Heart left ventricle (tissue), 16 donors: ENCODE results near the gene ACTR1A. TPM values are rescaled to one million over a fixed set of nuclear protein-coding genes. Genes with fewer than 3 reads are reported as not detected.

ENCODE experiments used
- ATAC-seq, 4 donors: fragments of 200-7000 bp; cut with Tn5 transposase; one replicate each; pipeline ENCODE4 v1.9.1; 2020 to 2022; ENCODE audit warnings: moderate library complexity in 4 of 4, mild to moderate bottlenecking in 3 of 4, moderate number of reproducible peaks in 1 of 4
- DNase-seq, 5 donors: peaks; one replicate each; pipeline ENCODE4 v3.0.0-alpha.2; 2020
- H3K27ac ChIP-seq, 12 donors: fragments of 200-600 bp; sonication (generic) in 4 of 12; one replicate each; pipeline versions ENCODE4 v1.5.0 to v1.8.0; 2016 to 2022; ENCODE audit warnings: mild to moderate bottlenecking in 2 of 12
- H3K27me3 ChIP-seq, 9 donors: fragments of 200-600 bp; sonication (generic) in 2 of 9; one replicate each; pipeline versions ENCODE4 v1.5.1 to v1.8.0; 2016 to 2022; ENCODE audit warnings: mild to moderate bottlenecking in 3 of 9
- H3K36me3 ChIP-seq, 9 donors: fragments of 200-600 bp; sonication (generic) in 2 of 9; one replicate each; pipeline versions ENCODE4 v1.5.0 to v1.8.0; 2018 to 2022; ENCODE audit warnings: mild to moderate bottlenecking in 2 of 9
- H3K4me1 ChIP-seq, 12 donors: fragments of 200-600 bp; sonication (generic) in 4 of 12; one replicate each; pipeline versions ENCODE4 v1.5.0 to v1.8.0; 2016 to 2022; ENCODE audit warnings: mild to moderate bottlenecking in 3 of 12
- H3K4me3 ChIP-seq, 12 donors: fragments of 200-600 bp; sonication (generic) in 4 of 12; one replicate each; pipeline versions ENCODE4 v1.5.0 to v1.8.0; 2017 to 2022; ENCODE audit warnings: mild to moderate bottlenecking in 9 of 12, moderate library complexity in 4 of 12
- H3K9me3 ChIP-seq, 12 donors: fragments of 200-600 bp; sonication (generic) in 4 of 12; one replicate each; pipeline versions ENCODE4 v1.5.0 to v1.8.0; 2016 to 2022; ENCODE audit warnings: mild to moderate bottlenecking in 1 of 12
- CTCF ChIP-seq, 12 donors: fragments of 200-600 bp; sonication (generic) in 4 of 12; IDR thresholded peaks; one replicate each; pipeline versions ENCODE4 v1.5.0 to v1.8.0; 2018 to 2022; ENCODE audit warnings: antibody characterized with exemption in 12 of 12, mild to moderate bottlenecking in 5 of 12
- POLR2A ChIP-seq, 2 donors: fragments of 450-650 bp; IDR thresholded peaks; one replicate each; pipeline ENCODE4 v1.6.1; 2017; ENCODE audit warnings: antibody characterized with exemption in 2 of 2, mild to moderate bottlenecking in 2 of 2, moderate library complexity in 2 of 2
- WGBS, 4 donors: extraction: QIAGEN DNeasy Blood & Tissue Kit in 2 of 4; methylation state at CpG; one replicate each; pipeline versions ENCODE4 v1.1.5 to v1.1.7; 2013 to 2018; 5-methylcytosine and 5-hydroxymethylcytosine counted together
- intact Hi-C, 10 donors: fragments of 100-400 bp; cut with DNase I; formaldehyde crosslinking; loops; one replicate each; pipeline versions ENCODE4 v1.11.1 to v1.14.2; 2022
- polyA plus RNA-seq, 2 donors: library from polyadenylated mRNA; stranded (reverse); fragments of 200-250 nt; gene quantifications; one replicate each; pipeline ENCODE4 v1.2.3, GENCODE V29; 2013
- total RNA-seq, 9 donors: library from RNA; depleted of rRNA in 2 of 9; stranded (reverse); fragments of >200 nt in 2 of 9; fragmentation: NEBNext Ultra II Directional in 3 of 9; extraction: Animal tissue kit (Norgen Biotek cat#: 25700) in 3 of 9; gene quantifications; one replicate each; pipeline versions ENCODE4 v1.1.0 to v1.2.4, GENCODE V29; 2016 to 2023
- donor health status: ischemic (EF 13 %, LVEDD 7.1; RV severe dilation, severe dysfunction).
- donor health status: healthy with polysubstance abuse.
- donor health status: DM: no; HTN: yes; CAD: no.
- donor health status: DM: no; HTN: no; CAD: no.
- donor health status: ischemic (EF 25% LVEDD 6.9; RV normal size, moderate dysfunction).
- donor health status: ischemic (EF 25% LVEDD 5.7; RV mildly dilated, moderate dysfunction).
- donor health status: healthy.
- donor health status: DM: yes; HTN: yes; CAD: no.
- donor health status: ischemic (EF 35%, LVEDD 5.7; RV mildly dilated, moderate dysfunction).
- donor health status: nonischemic (EF 11% LVEDD 7.7; RV severe dilation, severe dysfunction).
- donor health status: DM: yes; HTN: yes; CAD: no.
- donor health status: PGD.
- donor health status: ischemic (EF 29% LVEDD 5.4; RV normal size, mild dysfunction).
- donor health status: nonischemic (EF 23%, LVEDD 6.1; RV moderate dilation, normal function).

Gene ACTR1A
- total and polyA plus RNA-seq, 11 donors: 100 to 175 (median 119) TPM

GRCh38 chr10:102450374-102451104 is 52.0 kb downstream of the ACTR1A start:
- TF ChIP-seq CTCF (IDR thresholded peaks at IDR 0.05): no peak
- peak in 1 of 2 donors; percentile 69 for TF ChIP-seq POLR2A (IDR thresholded peaks at IDR 0.05)
- H3K4me1 ChIP-seq: peaks cover 0 to 40% (median 18%) of the 10 kb centered on the region in 12 donors
- ATAC-seq: peak; percentile 81 to 95 (median 92)
- H3K27me3 ChIP-seq: no peaks in the 10 kb centered on the region
- no peaks in the 10 kb centered on the region for H3K9me3 ChIP-seq
- peaks cover 0 to 4% (median 0%) of the 10 kb centered on the region in 9 donors for H3K36me3 ChIP-seq
- WGBS, 4 donors: 0 to 2% (median 0%) methylated on average over 8 to 104 of the region's 104 CpGs
- H3K4me3 ChIP-seq: peak overlapping the region; percentile 56 to 92 (median 84)
- intact Hi-C loops: no loop called here
- H3K27ac ChIP-seq: peak overlapping the region; percentile 61 to 90 (median 84)
- peak; percentile 84 to 93 (median 86) for DNase-seq

- Histone ChIP-seq H3K4me1 (peaks cover 0 to 39% (median 18%) of the 10 kb centered on the region in 12 donors), H3K36me3 (no peaks in the 10 kb centered on the region), H3K27ac (peak overlapping the region in 11 of 12 donors; percentile 69 to 90 (median 87)), H3K4me3 (peak overlapping the region; percentile 56 to 92 (median 84)), H3K9me3 (no peaks in the 10 kb centered on the region), H3K27me3 (no peaks in the 10 kb centered on the region)
- ATAC-seq (peak in 2 of 4 donors; percentile 2), DNase-seq (no peak)
- no peak for TF ChIP-seq POLR2A (IDR thresholded peaks at IDR 0.05)
- peak in 1 of 12 donors; percentile 7 for TF ChIP-seq CTCF (IDR thresholded peaks at IDR 0.05)
- WGBS, 4 donors: 0 to 1% (median 1%) methylated on average over 9 to 11 of the region's 11 CpGs
- intact Hi-C loops: no loop called here
Measured at GRCh38 chr10:102450124-102450373, 52.5 kb downstream of the ACTR1A start.

- peak overlapping the region; percentile 56 to 92 (median 84) for H3K4me3 ChIP-seq
- H3K9me3 ChIP-seq: no peaks in the 10 kb centered on the region
- H3K27me3 ChIP-seq: no peaks in the 10 kb centered on the region
- intact Hi-C loops: no loop called here
- DNase-seq (peak; percentile 52 to 69 (median 57)), ATAC-seq (peak; percentile 37 to 65 (median 43))
- 10 to 13% (median 12%) methylated on average over 30 of the region's 30 CpGs for WGBS, 4 donors
- peaks cover 0 to 39% (median 18%) of the 10 kb centered on the region in 12 donors for H3K4me1 ChIP-seq
- H3K36me3 ChIP-seq: no peaks in the 10 kb centered on the region
- TF ChIP-seq POLR2A (IDR thresholded peaks at IDR 0.05) (no peak), CTCF (IDR thresholded peaks at IDR 0.05) (no peak)
- peak overlapping the region in 11 of 12 donors; percentile 69 to 90 (median 87) for H3K27ac ChIP-seq
Measured at GRCh38 chr10:102449321-102450123, 53.0 kb downstream of the ACTR1A start.

GRCh38 chr10:102444851-102445250 is 57.7 kb downstream of the ACTR1A start:
- H3K4me3 ChIP-seq: no peak overlapping the region
- TF ChIP-seq POLR2A (IDR thresholded peaks at IDR 0.05) (no peak), CTCF (IDR thresholded peaks at IDR 0.05) (no peak)
- 76 to 82% (median 78%) methylated on average over 2 of the region's 2 CpGs for WGBS, 4 donors
- H3K27me3 ChIP-seq: no peaks in the 10 kb centered on the region
- peaks cover 0 to 8% (median 3%) of the 10 kb centered on the region in 12 donors for H3K4me1 ChIP-seq
- no peak for DNase-seq
- H3K27ac ChIP-seq: no peak overlapping the region
- no peaks in the 10 kb centered on the region for H3K9me3 ChIP-seq
- intact Hi-C loops: no loop called here
- no peaks in the 10 kb centered on the region for H3K36me3 ChIP-seq
- ATAC-seq: no peak
